HG02943 (cell line): ENCODE data around the gene SLC5A9.
A peak's percentile ranks its signal among the peaks of the same experiment; 100 is the strongest.

ENCODE experiments used
- ATAC-seq: cut with Tn5 transposase; IDR thresholded peaks from one replicate; pipeline ENCODE4 v1.9.1; 2021; ENCODE audit warnings: mild to moderate bottlenecking, low read depth, moderate library complexity; ENCODE audit not compliant: unreplicated experiment

The SLC5A9 gene

DNA sequence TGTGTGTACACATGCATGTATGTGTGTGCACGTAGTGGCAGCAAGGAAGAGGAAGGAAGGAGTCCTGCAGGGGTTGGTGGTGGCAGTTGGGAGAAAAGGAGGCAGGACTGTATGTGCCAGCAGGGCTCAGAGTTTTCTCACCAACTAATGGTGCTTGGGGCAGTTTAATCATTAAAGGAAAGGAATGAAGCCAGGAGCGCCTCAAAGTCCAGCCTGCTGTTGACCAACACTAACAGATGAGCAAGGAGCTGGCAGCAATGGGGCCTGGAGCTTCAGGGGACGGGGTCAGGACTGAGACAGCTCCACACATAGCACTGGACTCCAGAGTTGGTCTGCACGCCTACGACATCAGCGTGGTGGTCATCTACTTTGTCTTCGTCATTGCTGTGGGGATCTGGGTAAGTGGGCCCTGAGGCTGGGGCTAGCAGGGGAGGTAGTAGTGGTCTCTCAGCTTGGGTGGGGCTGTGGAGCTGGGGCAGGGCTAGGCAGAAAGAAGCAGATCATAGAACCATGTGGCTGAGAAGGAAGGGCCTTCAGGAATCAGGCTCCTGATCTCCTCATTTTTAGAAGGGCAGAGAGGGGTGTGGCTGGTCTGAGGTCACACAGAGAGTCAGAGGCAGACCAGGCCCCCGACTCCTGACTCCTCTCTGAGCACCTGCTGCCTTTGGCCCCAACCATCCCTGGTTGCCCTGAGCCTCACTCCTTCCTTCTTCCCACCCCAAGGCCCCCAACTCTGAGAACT lies at the start of gene SLC5A9:
TSS of gene SLC5A9 (plus strand) at position 216 of the 742 bp plus-strand sequence. CDS start at position 237, 21 bp downstream.
- ATAC-seq: no peak

DNA sequence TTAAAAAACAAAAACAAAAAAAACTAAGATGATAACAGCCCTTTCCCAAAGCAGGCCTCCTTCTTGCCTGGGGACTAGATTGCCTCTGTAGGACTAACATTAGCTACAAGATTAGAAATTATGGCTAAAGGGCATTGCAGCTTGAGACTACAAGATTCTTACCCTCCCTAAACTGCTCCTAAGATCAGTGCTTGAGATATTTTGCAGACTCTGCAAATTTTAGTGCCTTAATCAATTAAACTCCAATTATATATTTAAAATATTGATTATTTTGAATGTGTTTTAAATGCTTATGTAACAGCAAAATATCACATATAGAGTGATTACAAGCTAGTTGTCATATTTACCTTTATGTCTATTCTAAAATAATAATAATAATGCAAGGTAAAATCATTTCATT lies 47.4 kb upstream of the SLC5A9 start:
- no peak for ATAC-seq

DNA sequence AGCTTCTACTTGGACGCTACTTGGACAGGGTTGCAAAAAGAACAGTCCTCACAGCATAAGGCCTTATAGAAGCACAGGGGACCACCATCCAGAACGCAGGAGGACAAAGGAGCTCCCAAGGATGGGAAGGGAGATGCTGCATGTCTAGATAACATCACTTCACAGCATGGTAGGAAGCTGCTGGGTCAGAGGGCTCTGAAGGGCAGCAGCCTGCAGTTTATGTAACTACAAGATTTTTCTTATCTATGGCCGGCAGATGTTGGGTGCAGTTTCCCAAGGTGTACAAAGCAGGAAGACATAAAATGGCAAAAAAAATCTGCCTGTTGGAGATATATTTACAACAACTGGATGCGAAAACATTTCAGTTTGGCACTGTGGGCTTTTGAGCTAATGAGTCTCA lies 45.3 kb upstream of the SLC5A9 start:
- ATAC-seq: no peak

DNA sequence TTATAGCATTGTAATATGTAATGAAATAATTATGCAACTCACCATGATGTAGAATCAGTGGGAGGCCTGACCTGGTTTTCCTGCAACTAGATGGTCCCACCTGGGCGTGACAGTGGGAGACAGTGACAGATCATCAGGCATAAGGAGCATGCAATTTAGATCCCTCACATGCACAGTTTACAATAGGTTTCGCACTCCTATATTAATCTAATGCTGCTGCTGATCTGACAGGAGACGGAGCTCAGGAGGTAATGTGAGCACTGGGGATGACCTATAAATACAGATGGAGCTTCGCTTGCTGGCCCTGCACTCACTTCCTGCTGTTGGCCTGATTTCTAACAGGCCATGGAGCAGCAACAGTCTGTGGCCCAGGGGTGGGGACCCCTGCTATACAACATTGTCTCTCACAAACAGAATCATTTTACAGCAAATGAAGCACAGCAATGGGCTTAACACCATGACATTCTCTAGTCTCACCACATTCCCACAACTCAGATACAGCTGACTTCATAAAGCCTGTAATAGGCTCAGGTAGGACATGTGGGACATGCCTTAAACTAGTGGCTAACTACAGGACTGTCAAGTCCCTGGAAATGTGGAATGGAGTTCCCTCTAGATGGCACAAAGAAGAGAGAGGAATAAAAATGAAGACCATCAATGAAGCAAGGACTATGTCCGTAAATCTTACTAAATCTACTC lies 40.7 kb upstream of the SLC5A9 start:
- ATAC-seq: no peak

GRCh38 chr1:48182439-48182838 lies 40.1 kb upstream of the SLC5A9 start:
- peak; percentile 69 for ATAC-seq

GRCh38 chr1:48186306-48186839 lies 36.1 kb upstream of the SLC5A9 start:
- ATAC-seq: no peak

- ATAC-seq: no peak
Measured at GRCh38 chr1:48187969-48188563, 34.5 kb upstream of the SLC5A9 start.

GRCh38 chr1:48190881-48191280 lies 31.6 kb upstream of the SLC5A9 start:
- ATAC-seq: no peak

DNA sequence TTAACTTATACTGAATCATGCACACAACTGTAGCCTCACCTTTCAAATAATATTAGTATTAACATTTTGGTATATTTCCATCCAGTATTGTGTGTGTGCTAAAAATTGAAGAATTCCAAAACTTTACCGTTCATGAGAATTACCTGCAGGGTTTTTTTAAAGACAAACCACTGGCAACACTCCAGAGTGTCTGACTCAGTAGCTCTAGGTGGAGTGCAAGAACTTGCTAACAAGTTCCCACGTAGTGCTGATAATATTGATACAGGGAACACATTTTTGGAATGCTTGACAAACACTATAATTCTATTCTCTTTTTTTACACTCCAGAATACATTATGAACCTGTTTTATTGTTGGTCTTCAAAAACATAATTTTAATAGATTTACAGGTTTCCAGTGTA lies 27.7 kb upstream of the SLC5A9 start:
- no peak for ATAC-seq

- ATAC-seq: no peak
Measured at GRCh38 chr1:48196237-48196636, 26.3 kb upstream of the SLC5A9 start.

GRCh38 chr1:48198970-48199369 lies 23.5 kb upstream of the SLC5A9 start:
- ATAC-seq: no peak

- no peak for ATAC-seq
Measured at GRCh38 chr1:48200166-48200900, 22.2 kb upstream of the SLC5A9 start.

DNA sequence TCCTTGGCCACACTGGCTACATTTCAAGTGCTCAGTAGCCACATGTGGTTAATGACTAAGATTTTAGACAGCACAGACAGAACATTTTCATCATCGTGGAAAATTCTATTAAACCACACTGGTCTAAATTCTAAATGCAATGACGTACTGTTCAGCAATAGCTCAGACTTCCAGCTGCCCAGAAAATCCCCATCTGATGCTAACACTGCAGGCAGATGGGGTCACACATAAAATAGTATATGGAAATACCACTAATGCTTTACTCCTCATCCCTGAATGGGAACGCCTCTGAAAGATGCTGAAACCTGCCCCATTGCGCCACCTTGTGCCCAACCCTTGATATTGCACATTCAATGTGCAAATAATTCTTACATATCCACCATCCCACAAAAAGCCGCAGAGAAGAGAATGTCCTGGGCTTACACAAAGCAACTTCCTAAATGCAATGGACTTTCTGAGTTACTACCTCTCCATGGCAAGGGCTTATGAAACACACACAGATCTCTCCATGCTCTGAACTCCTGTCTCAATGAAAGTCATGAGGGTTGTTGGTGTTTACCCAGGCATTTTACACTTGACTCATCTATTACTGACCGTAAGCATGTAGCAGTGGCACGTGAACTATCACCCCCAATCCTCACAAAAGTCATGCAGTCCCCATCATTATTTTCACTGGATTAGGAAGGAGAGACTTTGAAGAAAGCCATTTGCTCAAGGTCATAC lies 20.3 kb upstream of the SLC5A9 start:
- no peak for ATAC-seq

DNA sequence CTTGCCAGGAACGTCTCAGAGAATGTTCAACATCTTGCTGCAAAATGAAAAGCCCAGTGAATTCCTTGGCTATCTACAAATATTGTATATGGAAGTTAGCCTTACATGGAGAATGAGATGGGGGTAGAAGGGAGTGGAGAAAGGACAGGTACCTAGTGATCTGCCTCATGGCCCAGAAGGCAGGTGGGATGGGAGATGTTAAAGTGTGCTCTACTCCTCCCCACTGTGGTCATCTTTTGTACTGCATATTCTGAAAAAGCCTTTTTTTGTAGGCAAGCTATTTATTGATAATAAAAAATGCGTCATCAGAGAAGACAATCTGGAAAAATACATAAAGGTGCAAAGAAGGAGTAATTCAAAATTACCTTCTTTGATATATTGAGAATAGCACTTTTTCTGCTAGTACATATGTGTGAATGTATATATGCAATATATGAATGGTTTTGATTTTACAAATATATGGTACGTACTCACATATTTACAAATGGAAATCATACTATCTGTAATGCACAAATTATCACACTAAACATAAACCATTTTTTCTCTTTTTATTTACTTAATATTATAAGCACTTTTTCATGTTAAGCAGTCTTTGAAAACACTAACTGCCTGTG lies 19.1 kb upstream of the SLC5A9 start:
- no peak for ATAC-seq

DNA sequence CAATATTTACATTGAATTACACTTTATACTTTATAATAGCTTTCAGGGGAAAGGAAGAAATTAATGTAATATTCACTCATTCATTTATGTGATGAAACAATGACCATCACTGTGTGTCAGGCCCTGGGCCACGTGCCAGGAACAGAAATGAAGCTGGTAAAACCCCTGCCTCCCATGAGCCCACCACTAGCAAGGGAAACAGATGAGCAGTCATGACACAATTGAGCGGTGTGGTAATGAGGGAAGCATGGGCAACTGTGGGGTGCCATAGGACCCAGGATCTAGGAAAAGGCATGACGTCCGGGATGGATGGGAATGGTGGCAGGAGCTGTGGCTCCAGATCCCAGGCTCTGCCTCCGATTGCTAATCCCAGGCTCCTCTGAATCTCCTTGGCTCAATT lies 17.0 kb upstream of the SLC5A9 start:
- ATAC-seq: no peak

- no peak for ATAC-seq
Measured at GRCh38 chr1:48206371-48206770, 16.1 kb upstream of the SLC5A9 start.

DNA sequence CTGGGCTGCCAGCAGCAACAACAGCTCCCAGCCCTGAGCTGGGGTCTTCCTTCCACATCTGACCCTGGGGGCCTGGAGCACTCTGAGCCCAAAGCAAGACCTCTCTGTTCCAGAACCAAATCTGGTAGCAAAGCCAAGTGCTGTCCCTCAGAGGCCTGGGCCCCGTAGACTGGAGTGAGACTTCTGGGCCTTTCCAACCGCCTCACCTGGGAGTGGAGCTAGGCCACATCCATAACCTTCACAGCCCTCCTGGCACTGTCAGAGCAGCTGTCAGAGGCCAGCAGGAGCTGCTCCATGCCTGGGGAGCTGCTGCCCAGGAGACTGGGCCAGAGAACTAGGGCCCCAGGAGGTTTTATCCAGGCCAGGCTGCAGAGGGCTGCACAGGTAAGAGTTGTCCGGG lies 15.4 kb upstream of the SLC5A9 start:
- no peak for ATAC-seq

GRCh38 chr1:48207536-48208075 lies 14.9 kb upstream of the SLC5A9 start:
- no peak for ATAC-seq

DNA sequence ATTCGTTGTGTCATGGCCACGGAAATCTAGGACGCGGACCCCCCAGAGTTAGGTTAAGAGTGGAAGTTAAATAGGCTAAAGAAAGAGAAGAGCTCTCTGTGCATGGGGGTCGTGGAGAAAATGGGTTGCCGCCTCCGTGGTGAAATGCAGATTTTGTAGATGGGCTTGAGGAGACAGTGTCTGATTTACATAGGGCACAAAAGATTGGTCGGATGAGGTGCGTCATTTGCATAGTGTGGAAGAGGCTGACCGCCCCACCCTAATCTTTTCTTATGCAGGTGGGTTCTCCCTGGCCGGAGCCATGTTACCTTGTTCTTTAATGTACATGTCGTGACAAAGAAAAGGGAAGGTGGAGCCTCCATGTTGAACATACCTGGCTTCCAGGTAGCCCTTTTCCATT lies 14.3 kb upstream of the SLC5A9 start:
- no peak for ATAC-seq
